ENCODE measurements around the gene GLYR1. TPM values are rescaled to one million over a fixed set of nuclear protein-coding genes. Genes with fewer than 3 reads are reported as not detected.
"Not testable (repeated sequence)": the region's sequence is repeated elsewhere in the genome, so short reads cannot be mapped to it uniquely, and the experiment has no call there.

The GLYR1 gene
- total and polyA plus RNA-seq, 7 donors: 28.6 to 74.1 (median 60.3) TPM

- Histone ChIP-seq H3K4me1 (no peaks in the 10 kb centered on the region), H3K36me3 (ENCODE audit: insufficient read depth in 1 of 2, low read depth in 1 of 2) (no peaks in the 10 kb centered on the region), H3K4me3 (no peak within 1 kb of the TSS), H3K27ac (no peak within 1 kb of the TSS), H3K9me3 (no peaks in the 10 kb centered on the region), H3K27me3 (ENCODE audit: insufficient read depth in 3 of 3, low read length in 2 of 3) (no peaks in the 10 kb centered on the region)
- TF ChIP-seq CTCF (IDR thresholded peaks at IDR 0.05): no peak
- no peak for DNase-seq
- intact Hi-C loops (cut with DNase I): no loop called here
- ATAC-seq: peak in 1 of 4 donors; percentile 26
- 70 to 76% (median 73%) methylated on average over 13 to 14 of the region's 14 CpGs for WGBS, 3 donors
Measured at GRCh38 chr16:4787627-4788482, 59.2 kb downstream of the GLYR1 start, which contains the start of gene SEPTIN12. TSS of gene SEPTIN12 (minus strand) at chr16:4788345. CDS start at chr16:4787645, 700 bp downstream.

- Histone ChIP-seq H3K36me3 (ENCODE audit: insufficient read depth in 1 of 2, low read depth in 1 of 2) (no peaks in the 10 kb centered on the region), H3K27ac (no peak overlapping the region), H3K27me3 (ENCODE audit: insufficient read depth in 3 of 3, low read length in 2 of 3) (no peaks in the 10 kb centered on the region), H3K4me1 (no peaks in the 10 kb centered on the region), H3K9me3 (no peaks in the 10 kb centered on the region), H3K4me3 (no peak overlapping the region)
- intact Hi-C loops (cut with DNase I): no loop called here
- no peak for TF ChIP-seq CTCF (IDR thresholded peaks at IDR 0.05)
- ATAC-seq (peak in 1 of 4 donors; percentile 18), DNase-seq (no peak)
- 92 to 96% (median 96%) methylated on average over 8 of the region's 8 CpGs for WGBS, 3 donors
Measured at GRCh38 chr16:4787068-4787467, 60.0 kb downstream of the GLYR1 start.

- no peaks in the 10 kb centered on the region for H3K4me1 ChIP-seq
- H3K4me3 ChIP-seq: no peak overlapping the region
- no peak for TF ChIP-seq CTCF (IDR thresholded peaks at IDR 0.05)
- H3K9me3 ChIP-seq: no peaks in the 10 kb centered on the region
- H3K27me3 ChIP-seq (ENCODE audit: insufficient read depth in 3 of 3, low read length in 2 of 3): no peaks in the 10 kb centered on the region
- intact Hi-C loops (cut with DNase I): no loop called here
- no peaks in the 10 kb centered on the region for H3K36me3 ChIP-seq (ENCODE audit: insufficient read depth in 1 of 2, low read depth in 1 of 2)
- ATAC-seq (no peak), DNase-seq (no peak)
- WGBS, 3 donors: 89 to 90% (median 89%) methylated on average over 21 to 23 of the region's 23 CpGs
- no peak overlapping the region for H3K27ac ChIP-seq
Measured at GRCh38 chr16:4785758-4786433, 61.2 kb downstream of the GLYR1 start.

- H3K27me3 ChIP-seq (ENCODE audit: insufficient read depth in 3 of 3, low read length in 2 of 3); H3K36me3 ChIP-seq (ENCODE audit: insufficient read depth in 1 of 2, low read depth in 1 of 2); ATAC-seq; H3K4me1 ChIP-seq; intact Hi-C loops (cut with DNase I); H3K27ac ChIP-seq; H3K9me3 ChIP-seq; H3K4me3 ChIP-seq; DNase-seq: not testable (repeated sequence)
- WGBS, 3 donors: 72 to 80% (median 73%) methylated on average over 14 of the region's 14 CpGs
Measured at GRCh38 chr16:4784444-4784987, 62.6 kb downstream of the GLYR1 start.

- DNase-seq: no peak
- Histone ChIP-seq H3K4me3 (no peak overlapping the region), H3K9me3 (no peaks in the 10 kb centered on the region), H3K4me1 (no peaks in the 10 kb centered on the region), H3K36me3 (ENCODE audit: insufficient read depth in 1 of 2, low read depth in 1 of 2) (no peaks in the 10 kb centered on the region), H3K27ac (no peak overlapping the region), H3K27me3 (ENCODE audit: insufficient read depth in 3 of 3, low read length in 2 of 3) (no peaks in the 10 kb centered on the region)
- ATAC-seq: no peak
- TF ChIP-seq CTCF (IDR thresholded peaks at IDR 0.05): no peak
- WGBS, 3 donors: 61 to 68% (median 67%) methylated on average over 16 of the region's 16 CpGs
- intact Hi-C loops (cut with DNase I): no loop called here
Measured at GRCh38 chr16:4783951-4784336, 63.1 kb downstream of the GLYR1 start.

Data from psoas muscle (tissue), 8 donors.